Umbilical cord (tissue), 2 donors: ENCODE measurements around the gene SMIM29. TPM values are rescaled to one million over a fixed set of nuclear protein-coding genes. Genes with fewer than 3 reads are reported as not detected.
A peak's percentile ranks its signal among the peaks of the same experiment; 100 is the strongest.
"Not testable (repeated sequence)": the region's sequence is repeated elsewhere in the genome, so short reads cannot be mapped to it uniquely, and the experiment has no call there.

ENCODE experiments used
- DNase-seq: peaks from one replicate; pipeline ENCODE4 v3.0.0-alpha.2; 2015; ENCODE audit warnings: low spot score
- total RNA-seq: library from RNA; depleted of rRNA; stranded (reverse); fragments of >200 nt; gene quantifications from one replicate; pipeline ENCODE4 v1.2.3, GENCODE V29; 2014; ENCODE audit warnings: low replicate concordance; ENCODE audit not compliant: insufficient read depth

Gene SMIM29
- 10.1 TPM for total RNA-seq

- peak; percentile 97 for DNase-seq
Measured at GRCh38 chr6:34248727-34249468, at the start of gene SMIM29. Gene SMIM29, minus strand, starts transcription at chr6:34249006. Its CDS starts 1,215 bp downstream, at chr6:34247791.

GRCh38 chr6:34295721-34296120 lies 46.9 kb upstream of the SMIM29 start:
- no peak for DNase-seq

GRCh38 chr6:34292954-34293353 lies 44.1 kb upstream of the SMIM29 start:
- DNase-seq = no peak

- no peak for DNase-seq
Measured at GRCh38 chr6:34289137-34289536, 40.3 kb upstream of the SMIM29 start.

GRCh38 chr6:34288581-34288980 lies 39.8 kb upstream of the SMIM29 start:
- DNase-seq = no peak

GRCh38 chr6:34285448-34286164 lies 36.8 kb upstream of the SMIM29 start:
- no peak for DNase-seq

GRCh38 chr6:34284563-34285447 lies 36.0 kb upstream of the SMIM29 start:
- DNase-seq = peak; percentile 16

- no peak for DNase-seq
Measured at GRCh38 chr6:34281702-34282334, 33.0 kb upstream of the SMIM29 start.

- DNase-seq = no peak
Measured at GRCh38 chr6:34280216-34280615, 31.4 kb upstream of the SMIM29 start.

GRCh38 chr6:34278833-34279232 lies 30.0 kb upstream of the SMIM29 start:
- DNase-seq = no peak

- DNase-seq = no peak
Measured at GRCh38 chr6:34277763-34278112, 28.9 kb upstream of the SMIM29 start.

- DNase-seq = no peak
Measured at GRCh38 chr6:34276881-34277762, 28.3 kb upstream of the SMIM29 start.

- DNase-seq = no peak
Measured at GRCh38 chr6:34276191-34276590, 27.4 kb upstream of the SMIM29 start.

- no peak for DNase-seq
Measured at GRCh38 chr6:34275128-34275804, 26.5 kb upstream of the SMIM29 start.

GRCh38 chr6:34274129-34274528 lies 25.3 kb upstream of the SMIM29 start:
- DNase-seq = no peak

GRCh38 chr6:34273242-34273805 lies 24.5 kb upstream of the SMIM29 start:
- peak; percentile 63 for DNase-seq

GRCh38 chr6:34272013-34272926 lies 23.5 kb upstream of the SMIM29 start:
- no peak for DNase-seq

- DNase-seq = not testable (repeated sequence)
Measured at GRCh38 chr6:34269658-34270341, 21.0 kb upstream of the SMIM29 start.
